Thyroid gland (tissue), 4 donors: ENCODE data around the gene ME3. TPM values are rescaled to one million over a fixed set of nuclear protein-coding genes. Genes with fewer than 3 reads are reported as not detected.
A peak's percentile ranks its signal among the peaks of the same experiment; 100 is the strongest.

ENCODE experiments used
- DNase-seq, 2 donors: peaks; one replicate each; pipeline ENCODE4 v3.0.0-alpha.2; 2019
- H3K27ac ChIP-seq, 3 donors: fragments of 200-600 bp; sonication (generic); 1 replicate in 2 of 3; 2 replicates in 1 of 3; pipeline ENCODE4 v1.5.1; 2016 to 2019; ENCODE audit warnings: mild to moderate bottlenecking in 1 of 3, moderate library complexity in 1 of 3
- H3K27me3 ChIP-seq: fragments of 200-600 bp; sonication (generic); one replicate; pipeline ENCODE4 v1.5.1; 2019
- H3K36me3 ChIP-seq, 2 donors: fragments of 200-600 bp; sonication (generic); one replicate each; pipeline ENCODE4 v1.5.1; 2016 to 2019
- H3K4me1 ChIP-seq, 2 donors: fragments of 200-600 bp; sonication (generic); one replicate each; pipeline ENCODE4 v1.5.1; 2017 to 2019
- H3K4me3 ChIP-seq, 3 donors: fragments of 200-600 bp; sonication (generic); replicated peaks in 1 of 3; 1 replicate in 2 of 3; 2 replicates in 1 of 3; pipeline ENCODE4 v1.5.1; 2016; ENCODE audit warnings: mild to moderate bottlenecking in 1 of 3
- H3K9me3 ChIP-seq: fragments of 200-600 bp; sonication (generic); one replicate; pipeline ENCODE4 v1.5.1; 2017
- CTCF ChIP-seq, 6 experiments: fragments of 200-600 bp in 3 of 6; fragments of 450-650 bp in 3 of 6; sonication (generic) in 3 of 6; IDR thresholded peaks; one replicate each; pipeline ENCODE4 v1.5.1; 2016 to 2019; ENCODE audit warnings: antibody characterized with exemption in 6 of 6, mild to moderate bottlenecking in 2 of 6, inconsistent platforms in 1 of 6, moderate library complexity in 1 of 6
- POLR2A ChIP-seq, 2 donors: fragments of 450-650 bp; IDR thresholded peaks; one replicate each; pipeline ENCODE4 v1.6.1; 2017; ENCODE audit warnings: antibody characterized with exemption in 2 of 2, mild to moderate bottlenecking in 2 of 2, moderate library complexity in 1 of 2
- WGBS, 2 donors: methylation state at CpG; one replicate each; pipeline ENCODE4 v1.1.5; 2017; 5-methylcytosine and 5-hydroxymethylcytosine counted together
- intact Hi-C: fragments of 100-400 bp; cut with DNase I; formaldehyde crosslinking; loops from one replicate; pipeline ENCODE4 v1.15.1; 2023
- total RNA-seq, 4 donors: library from RNA; depleted of rRNA; stranded (reverse); fragments of >200 nt; gene quantifications; one replicate each; pipeline ENCODE4 v1.2.3, GENCODE V29; 2016

ME3 gene
- total RNA-seq, 4 donors from 2014 or later, result 29.1 to 53.5 (median 37.1) TPM

- no peaks in the 10 kb centered on the region for H3K27me3 ChIP-seq
- TF ChIP-seq POLR2A (IDR thresholded peaks at IDR 0.05) (no peak), CTCF (IDR thresholded peaks at IDR 0.05) (no peak)
- H3K36me3 ChIP-seq, result no peaks in the 10 kb centered on the region
- 94 to 95% methylated on average over 8 of the region's 8 CpGs for WGBS, 2 donors
- H3K4me3 ChIP-seq, result no peak overlapping the region
- DNase-seq, result no peak
- H3K9me3 ChIP-seq, result no peaks in the 10 kb centered on the region
- peaks cover 3 to 21% of the 10 kb centered on the region in 2 donors for H3K4me1 ChIP-seq
- intact Hi-C loops, result no loop called here
- no peak overlapping the region for H3K27ac ChIP-seq
These were observed 833 bp upstream of the ME3 start for GRCh38 chr11:86673055-86673843.

GRCh38 chr11:86671531-86672006 lies 847 bp downstream of the ME3 start:
- peak overlapping the region; percentile 70 to 96 (median 79) for H3K27ac ChIP-seq
- no peaks in the 10 kb centered on the region for H3K9me3 ChIP-seq
- peak overlapping the region; percentile 45 to 88 (median 75) for H3K4me3 ChIP-seq
- TF ChIP-seq POLR2A (IDR thresholded peaks at IDR 0.05) (peak in 1 of 2 donors; percentile 47), CTCF (IDR thresholded peaks at IDR 0.05) (no peak)
- no peaks in the 10 kb centered on the region for H3K36me3 ChIP-seq
- peak; percentile 73 to 74 for DNase-seq
- H3K4me1 ChIP-seq, result peaks cover 3 to 15% of the 10 kb centered on the region in 2 donors
- H3K27me3 ChIP-seq, result no peaks in the 10 kb centered on the region
- WGBS, 2 donors, result 0 to 2% methylated on average over 9 to 20 of the region's 33 CpGs
- intact Hi-C loops, result no loop called here

GRCh38 chr11:86670911-86671310 lies 1.5 kb downstream of the ME3 start:
- TF ChIP-seq POLR2A (IDR thresholded peaks at IDR 0.05), result no peak
- no peak for TF ChIP-seq CTCF (IDR thresholded peaks at IDR 0.05)
- DNase-seq, result no peak
- Histone ChIP-seq H3K27ac (peak overlapping the region in 2 of 3 donors; percentile 79 to 96), H3K4me1 (peaks cover 3 to 15% of the 10 kb centered on the region in 2 donors), H3K4me3 (peak overlapping the region in 1 of 3 donors; percentile 75), H3K36me3 (no peaks in the 10 kb centered on the region), H3K9me3 (no peaks in the 10 kb centered on the region), H3K27me3 (no peaks in the 10 kb centered on the region)
- 70 to 71% methylated on average over 3 of the region's 3 CpGs for WGBS, 2 donors
- intact Hi-C loops, result no loop called here

- intact Hi-C loops, result no loop called here
- peaks cover 3 to 15% of the 10 kb centered on the region in 2 donors for H3K4me1 ChIP-seq
- no peak for TF ChIP-seq CTCF (IDR thresholded peaks at IDR 0.05)
- TF ChIP-seq POLR2A (IDR thresholded peaks at IDR 0.05), result no peak
- H3K4me3 ChIP-seq, result no peak overlapping the region
- H3K9me3 ChIP-seq, result no peaks in the 10 kb centered on the region
- H3K27me3 ChIP-seq, result no peaks in the 10 kb centered on the region
- DNase-seq, result no peak
- no peak overlapping the region for H3K27ac ChIP-seq
- WGBS, 2 donors, result 81 to 84% methylated on average over 5 of the region's 5 CpGs
- H3K36me3 ChIP-seq, result no peaks in the 10 kb centered on the region
These were observed 2.2 kb downstream of the ME3 start for GRCh38 chr11:86670181-86670580.

- 87% methylated on average over 7 of the region's 7 CpGs for WGBS, 2 donors
- Histone ChIP-seq H3K27ac (no peak overlapping the region), H3K36me3 (no peaks in the 10 kb centered on the region)
These were observed 3.0 kb downstream of the ME3 start for GRCh38 chr11:86669424-86669823.

More at GRCh38 chr11:86669424-86669823, 3.0 kb downstream of the ME3 start:
- Histone ChIP-seq H3K4me1 (peaks cover 3 to 15% of the 10 kb centered on the region in 2 donors), H3K9me3 (no peaks in the 10 kb centered on the region), H3K27me3 (no peaks in the 10 kb centered on the region), H3K4me3 (no peak overlapping the region)
- intact Hi-C loops, result no loop called here
- TF ChIP-seq CTCF (IDR thresholded peaks at IDR 0.05) (no peak), POLR2A (IDR thresholded peaks at IDR 0.05) (no peak)
- no peak for DNase-seq
